NCI-H1417 (cell line): Measurements from ENCODE around the gene LDLRAD1.
"Not testable (repeated sequence)": the region's sequence is repeated elsewhere in the genome, so short reads cannot be mapped to it uniquely, and the experiment has no call there.

Experiments used
- DNase-seq, 3 experiments: peaks; one replicate each; lab custom pipeline; 2025; lab: John Stamatoyannopoulos, UW

The LDLRAD1 gene

GRCh38 chr1:54017979-54018378 is at the start of gene LDLRAD1:
LDLRAD1 (minus strand) TSS chr1:54018186; CDS start chr1:54018112, 74 bp downstream.
- DNase-seq: no peak

GRCh38 chr1:54064299-54064698 is 46.3 kb upstream of the LDLRAD1 start:
- no peak for DNase-seq

- DNase-seq: peak in 2 of 3 experiments; percentile 3 to 57
Measured at GRCh38 chr1:54054438-54054749, 36.4 kb upstream of the LDLRAD1 start.

- DNase-seq: peak; percentile 35 to 74 (median 64)
Measured at GRCh38 chr1:54053745-54054437, 35.9 kb upstream of the LDLRAD1 start.

- peak; percentile 97 to 99 (median 98) for DNase-seq
Measured at GRCh38 chr1:54052934-54053744, 35.2 kb upstream of the LDLRAD1 start, which contains the start of the genes TCEANC2 and TMEM59. TCEANC2 (plus strand) TSS chr1:54053608; CDS start chr1:54054423, 815 bp downstream. TMEM59 (minus strand) TSS chr1:54053204; CDS start chr1:54053188, 16 bp downstream.

GRCh38 chr1:54052431-54052933 is 34.5 kb upstream of the LDLRAD1 start:
- peak; percentile 15 to 81 (median 67) for DNase-seq

GRCh38 chr1:54051933-54052430 is 34.0 kb upstream of the LDLRAD1 start:
- peak; percentile 15 to 81 (median 64) for DNase-seq

GRCh38 chr1:54050435-54050834 is 32.4 kb upstream of the LDLRAD1 start:
- not testable (repeated sequence) for DNase-seq

- no peak for DNase-seq
Measured at GRCh38 chr1:54047384-54048305, 29.7 kb upstream of the LDLRAD1 start.

GRCh38 chr1:54046671-54047383 is 28.8 kb upstream of the LDLRAD1 start:
- peak in 2 of 3 experiments; percentile 30 to 81 for DNase-seq

- peak in 1 of 3 experiments; percentile 26 for DNase-seq
Measured at GRCh38 chr1:54045496-54045895, 27.5 kb upstream of the LDLRAD1 start.

- no peak for DNase-seq
Measured at GRCh38 chr1:54041806-54042205, 23.8 kb upstream of the LDLRAD1 start.

- DNase-seq: peak in 1 of 3 experiments; percentile 4
Measured at GRCh38 chr1:54037476-54037875, 19.5 kb upstream of the LDLRAD1 start.

GRCh38 chr1:54028306-54029251 is 10.6 kb upstream of the LDLRAD1 start:
- peak in 1 of 3 experiments; percentile 16 for DNase-seq

- peak in 2 of 3 experiments; percentile 19 to 38 for DNase-seq
Measured at GRCh38 chr1:54027848-54028247, 9.9 kb upstream of the LDLRAD1 start.

GRCh38 chr1:54024811-54025210 is 6.8 kb upstream of the LDLRAD1 start:
- not testable (repeated sequence) for DNase-seq

GRCh38 chr1:54024358-54024757 is 6.4 kb upstream of the LDLRAD1 start:
- no peak for DNase-seq

- not testable (repeated sequence) for DNase-seq
Measured at GRCh38 chr1:54019562-54020176, 1.7 kb upstream of the LDLRAD1 start.

GRCh38 chr1:54018635-54019034 is 649 bp upstream of the LDLRAD1 start:
- no peak for DNase-seq
